Lung (tissue), 12 donors: ENCODE data around the gene ANGEL2. TPM values are rescaled to one million over a fixed set of nuclear protein-coding genes. Genes with fewer than 3 reads are reported as not detected.
"Not testable (repeated sequence)": the region's sequence is repeated elsewhere in the genome, so short reads cannot be mapped to it uniquely, and the experiment has no call there.

Experiments used
- ATAC-seq: fragments of 200-7000 bp; cut with Tn5 transposase; one replicate; pipeline ENCODE4 v1.9.1; 2020; ENCODE audit warnings: moderate number of reproducible peaks; ENCODE audit not compliant: insufficient read depth, low FRiP score
- DNase-seq, 3 donors: peaks; one replicate each; pipeline ENCODE4 v3.0.0-alpha.2; 2013 to 2017
- H3K27ac ChIP-seq, 2 donors: one replicate each; pipeline ENCODE4 v1.5.1; 2013; ENCODE audit warnings: mild to moderate bottlenecking in 2 of 2, moderate library complexity in 2 of 2, control low read depth in 1 of 2, inconsistent platforms in 1 of 2, low read depth in 1 of 2, low read length in 1 of 2
- H3K27me3 ChIP-seq, 3 donors: one replicate each; pipeline ENCODE4 v1.5.1; 2013; ENCODE audit warnings: low read length in 2 of 3; ENCODE audit not compliant: control insufficient read depth in 3 of 3, insufficient read depth in 3 of 3
- H3K36me3 ChIP-seq, 4 donors: one replicate each; pipeline ENCODE4 v1.5.1; 2013; ENCODE audit warnings: low read length in 4 of 4, mild to moderate bottlenecking in 1 of 4, moderate library complexity in 1 of 4; ENCODE audit not compliant: control insufficient read depth in 4 of 4, insufficient read depth in 4 of 4
- H3K4me1 ChIP-seq, 5 donors: one replicate each; pipeline ENCODE4 v1.5.1; 2013; ENCODE audit warnings: low read length in 5 of 5, mild to moderate bottlenecking in 2 of 5, moderate library complexity in 1 of 5; ENCODE audit not compliant: control insufficient read depth in 5 of 5, insufficient read depth in 5 of 5
- H3K4me3 ChIP-seq: one replicate; pipeline ENCODE4 v1.5.1; 2013; ENCODE audit warnings: mild to moderate bottlenecking, control low read depth, moderate library complexity
- H3K9ac ChIP-seq, 2 donors: one replicate each; pipeline ENCODE4 v1.5.1; 2013; ENCODE audit warnings: low read length in 2 of 2, control low read depth in 1 of 2; ENCODE audit not compliant: insufficient read depth in 1 of 2
- H3K9me3 ChIP-seq, 4 donors: one replicate each; pipeline ENCODE4 v1.5.1; 2013; ENCODE audit warnings: low read length in 3 of 4, mild to moderate bottlenecking in 1 of 4, moderate library complexity in 1 of 4; ENCODE audit not compliant: control insufficient read depth in 4 of 4, insufficient read depth in 3 of 4
- CTCF ChIP-seq: IDR thresholded peaks from 2 replicates; pipeline ENCODE4 v1.5.1; 2012; ENCODE audit warnings: mild to moderate bottlenecking; ENCODE audit errors: control extremely low read depth, extremely low read depth
- WGBS, 2 donors: extraction: QIAGEN DNeasy Blood & Tissue Kit; methylation state at CpG; one replicate each; pipeline ENCODE4 v1.1.7; 2013; 5-methylcytosine and 5-hydroxymethylcytosine counted together
- polyA plus RNA-seq, 2 donors: library from polyadenylated mRNA; stranded (reverse); fragments of 200-250 nt; gene quantifications; one replicate each; pipeline ENCODE4 v1.2.1, GENCODE V29; 2013
- total RNA-seq, 2 donors: library from RNA; depleted of rRNA in 1 of 2; stranded (reverse); fragments of >200 nt in 1 of 2; gene quantifications; one replicate each; pipeline ENCODE4 v1.2.1, GENCODE V29; 2014 to 2021
- donor health status: control.
- donor health status: control.
- donor health status: Bipolar disorder and iron deficiency.
- donor health status: healthy.
- donor health status: DM: yes; HTN: yes; CAD: no.

Gene ANGEL2
- total and polyA plus RNA-seq, 4 donors = 13.7 to 53.7 (median 29.0) TPM

- Histone ChIP-seq H3K36me3 (peaks cover 0 to 29% (median 11%) of the 10 kb centered on the region in 4 donors), H3K27me3 (no peaks in the 10 kb centered on the region), H3K27ac (no peak overlapping the region), H3K4me3 (no peak overlapping the region), H3K9me3 (no peaks in the 10 kb centered on the region), H3K9ac (no peak overlapping the region), H3K4me1 (peaks cover 0 to 5% (median 0%) of the 10 kb centered on the region in 5 donors)
- 87 to 91% methylated on average over 5 of the region's 5 CpGs for WGBS, 2 donors
- no peak for TF ChIP-seq CTCF
- DNase-seq (no peak), ATAC-seq (no peak)
Observed at GRCh38 chr1:212966616-212967015, 49.1 kb downstream of the ANGEL2 start.

- not testable (repeated sequence) for H3K4me1 ChIP-seq, H3K4me3 ChIP-seq, H3K9ac ChIP-seq, ATAC-seq, H3K27ac ChIP-seq, DNase-seq, H3K27me3 ChIP-seq, H3K9me3 ChIP-seq
- peaks cover 0 to 30% (median 13%) of the 10 kb centered on the region in 4 donors for H3K36me3 ChIP-seq
- 100% methylated on average over 1 of the region's 1 CpG for WGBS, 2 donors
Observed at GRCh38 chr1:212964993-212965392, 50.7 kb downstream of the ANGEL2 start.

- no peak for TF ChIP-seq CTCF
- ATAC-seq = no peak
- H3K4me1 ChIP-seq = peaks cover 0 to 5% (median 0%) of the 10 kb centered on the region in 5 donors
- H3K9me3 ChIP-seq = no peaks in the 10 kb centered on the region
- H3K27me3 ChIP-seq = no peaks in the 10 kb centered on the region
- peaks cover 0 to 29% (median 14%) of the 10 kb centered on the region in 4 donors for H3K36me3 ChIP-seq
- 93% methylated on average over 6 of the region's 6 CpGs for WGBS, 2 donors
- H3K9ac ChIP-seq = no peak overlapping the region
- no peak overlapping the region for H3K4me3 ChIP-seq
- DNase-seq = no peak
- H3K27ac ChIP-seq = no peak overlapping the region
Observed at GRCh38 chr1:212964102-212964501, 51.6 kb downstream of the ANGEL2 start.

GRCh38 chr1:212962509-212962908 is 53.2 kb downstream of the ANGEL2 start:
- peaks cover 0 to 36% (median 14%) of the 10 kb centered on the region in 4 donors for H3K36me3 ChIP-seq
- H3K4me3 ChIP-seq = no peak overlapping the region
- DNase-seq (no peak), ATAC-seq (no peak)
- H3K9me3 ChIP-seq = no peaks in the 10 kb centered on the region
- no peak overlapping the region for H3K9ac ChIP-seq
- 86 to 95% methylated on average over 5 of the region's 5 CpGs for WGBS, 2 donors
- no peak for TF ChIP-seq CTCF
- peaks cover 0 to 5% (median 0%) of the 10 kb centered on the region in 5 donors for H3K4me1 ChIP-seq
- H3K27me3 ChIP-seq = no peaks in the 10 kb centered on the region
- H3K27ac ChIP-seq = no peak overlapping the region
